Urothelium cell line (cell line): ENCODE results near the gene SLC27A1.
"Not testable (repeated sequence)": the region's sequence is repeated elsewhere in the genome, so short reads cannot be mapped to it uniquely, and the experiment has no call there.

ENCODE experiments used
- DNase-seq: peaks from one replicate; pipeline ENCODE4 v3.0.0; 2011; ENCODE audit warnings: low spot score, mixed read lengths
- FAIRE-seq: peaks from 2 replicates; lab custom pipeline; 2011; peaks lifted over from hg19 to GRCh38; lab: Jason Lieb, UNC

SLC27A1 gene

DNA sequence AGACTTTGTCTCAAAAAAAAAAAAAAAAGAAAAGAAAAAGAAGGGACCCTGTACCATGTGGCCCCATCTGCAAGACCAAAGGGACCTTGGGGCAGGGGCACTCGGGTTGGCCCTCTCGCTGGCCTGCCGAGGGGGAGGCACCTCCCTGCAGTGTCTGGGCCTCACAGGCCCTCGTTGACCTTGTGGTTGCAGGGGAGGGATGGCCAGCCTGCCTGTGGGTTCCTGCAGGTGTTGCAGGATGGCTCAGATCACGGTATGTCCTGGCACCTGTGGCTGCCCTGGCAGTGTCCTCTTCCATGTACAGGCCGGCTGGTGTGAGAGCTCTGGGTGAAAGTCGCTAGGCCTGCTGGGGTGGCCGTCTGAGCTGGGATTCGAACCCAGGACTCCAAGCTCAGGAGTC, 36.4 kb downstream of the SLC27A1 start:
- no peak for FAIRE-seq
- DNase-seq: no peak

DNA sequence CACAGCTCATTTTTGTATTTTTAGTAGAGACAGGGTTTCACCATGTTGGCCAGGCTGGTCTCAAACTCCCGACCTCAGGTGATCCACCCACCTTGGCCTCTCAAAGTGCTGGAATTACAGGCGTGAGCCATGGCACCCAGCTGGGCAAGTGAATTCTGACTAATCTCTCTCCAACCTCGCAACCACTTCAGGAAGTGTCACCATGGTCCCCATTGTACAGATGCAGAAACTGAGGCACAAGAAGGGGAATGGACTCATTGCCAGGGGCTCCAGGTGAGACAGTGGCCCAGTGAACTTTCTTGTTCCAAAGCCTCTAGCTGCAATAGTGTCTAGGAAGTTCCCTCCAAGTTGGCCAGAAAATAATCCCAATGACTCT, 38.2 kb downstream of the SLC27A1 start:
- not testable (repeated sequence) for DNase-seq, FAIRE-seq

DNA sequence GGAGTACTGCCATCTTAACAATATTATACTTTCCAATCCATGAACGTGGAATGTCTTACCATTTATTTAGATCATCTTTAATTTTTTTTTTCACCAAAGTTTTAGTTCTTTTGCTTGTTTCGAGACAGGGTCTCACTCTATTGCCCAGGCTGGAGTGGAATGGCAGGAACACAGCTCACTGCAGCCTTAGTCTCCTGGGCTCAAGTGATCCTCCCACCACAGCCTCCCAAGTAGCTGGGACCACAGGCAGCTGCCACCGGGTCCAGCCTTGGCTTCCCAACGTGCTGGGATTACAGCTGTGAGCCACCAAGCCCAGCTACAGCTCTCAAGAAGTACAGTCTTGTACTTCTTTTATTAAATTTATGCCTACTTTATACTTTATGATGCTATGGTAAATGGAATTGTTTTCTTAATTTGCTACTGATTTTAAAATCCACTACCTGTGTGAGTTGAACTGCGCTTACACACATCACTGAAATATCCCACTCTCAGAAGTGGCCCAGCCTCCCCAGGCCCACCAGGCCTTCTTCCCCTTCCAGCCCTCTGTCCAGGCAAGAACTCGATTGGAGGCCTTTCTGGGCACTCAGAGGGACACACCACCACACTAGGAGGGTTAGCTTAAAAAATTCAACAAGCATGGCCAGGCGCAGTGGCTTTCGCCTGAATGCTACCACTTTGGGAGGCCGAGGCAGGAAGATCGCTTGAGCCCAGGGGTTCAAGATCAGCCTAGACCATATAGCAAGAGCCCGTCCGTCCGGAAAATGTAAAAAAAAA, 40.1 kb downstream of the SLC27A1 start:
- FAIRE-seq (no peak), DNase-seq (no peak)

DNA sequence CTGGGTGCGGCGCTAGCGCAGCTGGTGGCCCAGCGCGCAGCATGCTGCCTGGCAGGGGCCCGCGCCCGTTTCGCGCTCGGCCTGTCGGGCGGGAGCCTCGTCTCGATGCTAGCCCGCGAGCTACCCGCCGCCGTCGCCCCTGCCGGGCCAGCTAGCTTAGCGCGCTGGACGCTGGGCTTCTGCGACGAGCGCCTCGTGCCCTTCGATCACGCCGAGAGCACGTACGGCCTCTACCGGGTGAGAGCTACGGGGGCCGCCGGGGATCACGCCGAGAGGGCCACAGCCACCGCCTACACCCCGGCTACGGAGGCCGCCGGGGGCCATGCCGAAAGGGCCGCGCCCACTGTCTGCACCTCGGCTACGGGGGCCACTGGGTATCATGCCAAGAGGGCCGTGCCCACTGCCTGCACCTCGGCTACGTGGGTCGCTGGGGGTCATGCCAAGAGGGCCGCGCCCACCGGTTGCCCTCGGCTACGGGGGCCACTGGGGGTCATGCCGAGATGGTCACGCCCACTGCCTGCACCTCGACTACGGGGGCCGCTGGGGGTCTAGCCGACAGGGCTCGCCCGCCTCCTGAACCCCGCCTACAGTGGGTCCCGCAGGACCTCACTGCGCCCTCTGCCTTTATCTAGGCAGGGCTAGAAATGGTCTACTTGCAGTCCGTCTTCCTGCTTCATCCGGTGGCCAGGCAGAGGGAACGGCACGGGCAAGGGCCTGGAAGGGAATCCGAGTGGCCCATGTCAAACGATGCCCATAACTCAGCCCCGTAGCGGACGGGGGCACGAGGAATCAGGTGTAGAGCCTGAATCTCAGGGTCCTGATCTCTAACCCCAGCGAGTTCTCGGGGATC, 41.6 kb downstream of the SLC27A1 start:
- no peak for FAIRE-seq
- DNase-seq: peak; percentile 68

DNA sequence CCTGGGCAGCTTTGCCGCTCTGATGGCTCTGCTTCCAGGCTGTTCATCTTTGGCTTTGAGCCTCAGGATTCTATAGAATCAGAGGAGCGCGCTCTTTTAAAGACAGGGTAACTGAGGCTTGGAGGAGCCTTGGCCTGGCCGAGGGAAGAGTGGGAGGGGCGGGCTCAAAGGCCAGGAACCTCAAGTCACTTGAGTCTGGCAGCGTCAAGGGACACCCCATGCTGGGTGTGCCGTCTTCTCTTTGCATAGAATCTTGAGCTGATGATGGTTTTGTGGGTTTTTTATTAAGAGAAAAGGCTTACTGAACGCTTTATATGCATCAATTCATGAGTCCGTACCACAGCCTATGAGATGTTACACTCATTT, 42.2 kb downstream of the SLC27A1 start:
- FAIRE-seq: no peak
- DNase-seq: no peak

DNA sequence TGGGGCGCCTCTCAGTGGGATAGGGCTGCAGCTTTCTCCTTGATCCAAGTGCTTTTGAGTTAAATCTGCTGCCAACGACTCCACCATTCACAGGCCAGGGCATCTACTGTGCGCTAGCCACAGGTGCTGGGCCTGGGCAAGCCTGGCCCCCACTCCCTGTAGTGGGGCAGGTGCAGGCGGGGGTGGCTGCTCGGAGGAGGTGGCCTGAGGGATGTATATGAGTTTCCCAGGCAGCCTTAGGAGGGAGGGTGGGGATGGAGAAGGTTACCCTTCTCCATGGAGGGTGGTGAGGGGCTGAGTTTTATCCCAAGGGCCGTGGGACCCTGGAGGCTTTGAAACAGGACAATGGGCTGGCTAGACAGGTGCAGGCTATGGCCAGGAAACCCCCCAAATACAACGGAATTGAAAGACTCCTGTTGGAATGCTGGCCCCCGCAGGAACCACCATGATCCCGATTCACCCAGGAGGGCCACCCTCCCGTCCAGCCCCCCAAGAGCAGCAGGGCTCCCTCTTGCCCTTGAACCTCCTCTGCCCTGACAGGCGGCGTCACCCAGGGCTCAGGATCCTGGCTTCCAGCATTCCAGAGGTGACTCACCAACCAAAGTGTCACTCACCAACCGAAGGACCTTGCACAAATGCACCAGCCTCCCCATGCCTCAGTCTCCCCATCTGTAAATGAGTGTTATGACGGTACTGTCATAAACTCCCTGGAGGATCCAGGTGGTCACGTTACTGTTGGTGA, 45.3 kb downstream of the SLC27A1 start:
- no peak for DNase-seq
- FAIRE-seq: no peak

DNA sequence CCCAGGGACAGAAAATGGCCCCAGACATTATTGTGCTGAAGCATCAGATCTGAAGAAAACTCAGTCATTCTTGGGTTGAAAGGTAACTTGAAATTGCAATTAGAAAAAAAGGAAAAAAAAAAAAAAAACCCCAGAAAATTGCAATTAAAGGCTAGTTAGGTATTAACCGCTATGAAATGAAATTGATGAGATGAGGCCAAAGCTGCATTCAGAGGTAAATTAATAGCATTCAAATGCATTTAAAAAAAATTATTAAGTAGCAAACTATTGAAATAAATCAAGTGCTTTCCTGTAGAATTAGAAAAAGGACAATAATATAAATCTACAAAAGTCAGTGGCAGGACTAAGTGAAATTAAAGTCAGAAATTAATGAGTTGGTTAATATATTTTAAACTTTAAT, 47.6 kb downstream of the SLC27A1 start:
- DNase-seq (no peak), FAIRE-seq (no peak)

DNA sequence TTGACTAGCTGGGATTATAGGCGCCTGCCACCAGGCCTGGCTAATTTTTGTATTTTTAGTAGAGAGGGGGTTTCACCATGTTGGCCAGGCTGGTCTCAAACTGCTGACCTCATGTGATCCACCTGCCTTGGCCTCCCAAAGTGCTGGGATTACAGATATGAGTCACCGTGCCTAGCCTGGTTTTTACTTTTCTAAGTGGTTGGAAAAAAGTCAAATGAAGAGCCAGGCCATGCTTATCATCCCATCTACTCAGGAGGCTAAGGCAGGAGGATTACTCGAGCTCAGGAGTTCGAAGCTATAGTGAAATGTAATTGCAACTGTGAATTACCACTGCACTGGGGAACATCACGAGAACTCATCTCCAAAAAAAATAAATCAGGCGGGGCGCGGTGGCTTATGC, 48.3 kb downstream of the SLC27A1 start:
- not testable (repeated sequence) for FAIRE-seq, DNase-seq

DNA sequence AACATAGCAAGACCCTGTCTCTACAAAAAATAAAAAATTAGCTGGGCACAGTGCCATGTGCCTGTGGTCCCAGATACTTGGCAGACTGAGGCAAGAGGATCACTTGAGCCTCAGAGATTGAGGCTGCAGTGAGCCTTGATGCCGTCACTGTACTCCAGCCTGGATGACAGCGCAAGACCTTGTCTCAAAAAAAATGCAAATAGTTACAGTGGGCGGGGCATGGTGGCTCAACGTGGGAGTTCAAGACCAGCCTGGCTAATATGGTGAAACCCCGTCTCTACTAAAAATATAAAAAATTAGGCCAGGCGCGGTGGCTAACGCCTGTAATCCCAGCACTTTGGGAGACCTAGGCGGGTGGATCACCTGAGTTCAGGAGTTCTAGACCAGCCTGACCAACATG, 49.6 kb downstream of the SLC27A1 start:
- FAIRE-seq (no peak), DNase-seq (no peak)

DNA sequence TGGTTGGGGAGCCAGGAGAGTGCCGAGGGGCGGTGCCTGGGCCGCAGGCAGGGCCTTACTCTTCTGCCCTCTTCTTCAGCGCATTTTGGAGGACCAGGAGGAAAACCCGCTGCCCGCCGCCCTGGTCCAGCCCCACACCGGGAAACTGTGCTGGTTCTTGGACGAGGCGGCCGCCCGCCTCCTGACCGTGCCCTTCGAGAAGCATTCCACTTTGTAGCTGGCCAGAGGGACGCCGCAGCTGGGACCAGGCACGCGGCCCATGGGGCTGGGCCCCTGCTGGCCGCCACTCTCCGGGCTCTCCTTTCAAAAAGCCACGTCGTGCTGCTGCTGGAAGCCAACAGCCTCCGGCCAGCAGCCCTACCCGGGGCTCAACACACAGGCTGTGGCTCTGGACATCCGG, 50.5 kb downstream of the SLC27A1 start:
- FAIRE-seq: no peak
- DNase-seq: no peak

DNA sequence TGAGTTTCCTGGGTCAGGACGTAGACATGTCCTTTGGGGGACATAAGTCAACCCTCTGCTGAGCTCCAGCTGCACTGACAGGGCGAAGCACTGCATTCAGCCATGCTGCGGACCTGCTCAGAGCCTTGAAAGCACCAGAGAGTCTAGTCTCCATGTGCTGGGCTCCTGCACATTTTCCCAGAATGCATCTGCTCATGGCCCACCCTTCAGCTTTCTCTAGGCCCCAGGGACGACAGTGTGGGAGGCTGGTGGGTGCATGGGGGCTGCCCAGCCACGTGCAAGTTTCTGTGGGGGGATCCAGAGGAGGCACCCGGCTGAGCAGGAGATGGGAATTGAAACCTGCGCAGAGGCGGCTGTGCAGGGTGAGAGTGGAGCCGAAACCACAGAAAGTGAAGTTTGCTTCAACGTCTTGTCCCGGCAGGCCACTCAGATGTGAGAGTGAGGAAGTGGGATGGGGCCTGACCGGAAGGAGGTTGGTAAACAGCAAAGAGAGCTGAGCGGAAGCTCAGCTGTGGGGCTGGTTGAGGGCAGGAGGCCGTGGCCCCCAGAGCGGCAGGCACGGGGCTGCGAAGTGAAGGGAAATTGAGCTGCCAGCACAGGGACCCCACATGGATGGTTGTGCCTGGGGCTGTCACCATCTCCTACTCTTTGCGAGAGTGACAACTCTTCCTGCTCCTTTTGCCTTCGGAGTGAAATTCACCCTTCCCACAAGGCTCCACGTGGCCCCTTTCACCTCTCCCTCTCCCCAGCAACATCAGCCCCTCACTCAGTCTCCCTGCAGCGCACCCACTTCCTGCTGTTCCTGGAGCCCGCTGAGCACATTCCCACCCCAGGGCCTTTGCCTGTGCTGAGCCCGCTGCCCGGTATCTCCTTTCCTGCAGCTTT, 52.9 kb downstream of the SLC27A1 start:
- DNase-seq: no peak
- no peak for FAIRE-seq

DNA sequence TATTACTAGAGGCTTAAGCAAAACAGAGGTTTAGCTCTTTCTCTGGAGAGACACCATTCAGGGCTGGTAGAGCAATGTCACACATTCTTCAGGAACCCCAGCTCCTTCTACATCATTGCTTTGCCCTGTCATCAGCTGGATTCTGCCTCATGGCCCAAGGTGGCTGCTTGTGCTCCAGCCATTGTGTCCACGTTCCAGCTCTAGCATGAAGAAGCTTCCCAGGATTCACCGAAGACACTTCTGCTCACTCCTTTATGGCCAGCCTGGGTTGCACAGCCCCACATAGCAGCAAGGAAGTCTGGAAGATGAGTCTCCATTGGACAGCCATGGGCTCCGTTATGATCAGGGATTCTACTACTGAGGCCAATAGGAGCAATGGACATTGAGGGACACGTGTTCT, 54.3 kb downstream of the SLC27A1 start:
- FAIRE-seq (no peak), DNase-seq (no peak)

DNA sequence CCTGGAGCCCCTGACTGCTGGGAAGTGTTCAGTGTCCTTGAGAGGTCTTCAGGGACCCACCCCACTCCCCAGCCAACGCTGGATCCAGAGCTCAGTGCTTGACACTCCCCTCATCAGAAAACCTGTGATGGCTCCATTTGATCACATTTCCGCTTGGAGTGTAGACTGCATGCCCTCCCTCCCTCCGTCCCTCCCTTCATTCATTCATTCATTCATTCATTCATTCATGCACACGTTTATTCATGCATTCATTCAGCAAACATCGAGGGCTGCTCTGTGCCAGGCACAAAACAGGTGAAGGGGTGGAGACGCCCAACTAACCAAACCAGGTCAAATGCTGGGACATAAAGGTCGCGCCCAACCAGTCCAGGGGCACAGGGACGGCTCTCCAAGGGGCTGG, 54.8 kb downstream of the SLC27A1 start:
- FAIRE-seq: no peak
- no peak for DNase-seq

DNA sequence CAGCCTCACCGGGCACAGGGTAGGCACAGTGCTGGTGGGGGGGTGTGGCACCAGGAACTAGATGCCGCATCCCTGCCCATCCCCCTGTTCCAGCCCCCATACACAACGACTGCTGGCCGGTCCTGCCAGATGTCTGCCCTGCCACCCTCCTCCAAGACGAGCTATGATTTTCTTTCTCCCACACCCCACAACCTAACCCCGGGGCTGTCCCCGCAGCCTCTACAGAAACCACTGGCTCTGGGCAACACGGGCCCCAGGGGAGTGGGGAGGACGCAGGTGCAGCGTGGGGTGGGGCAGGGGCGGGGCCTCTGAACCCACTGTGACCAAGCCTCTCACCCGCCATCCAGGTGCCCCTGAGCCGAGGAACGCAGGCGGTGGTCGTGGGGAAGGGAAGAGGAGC, 56.6 kb downstream of the SLC27A1 start:
- FAIRE-seq: no peak
- no peak for DNase-seq

DNA sequence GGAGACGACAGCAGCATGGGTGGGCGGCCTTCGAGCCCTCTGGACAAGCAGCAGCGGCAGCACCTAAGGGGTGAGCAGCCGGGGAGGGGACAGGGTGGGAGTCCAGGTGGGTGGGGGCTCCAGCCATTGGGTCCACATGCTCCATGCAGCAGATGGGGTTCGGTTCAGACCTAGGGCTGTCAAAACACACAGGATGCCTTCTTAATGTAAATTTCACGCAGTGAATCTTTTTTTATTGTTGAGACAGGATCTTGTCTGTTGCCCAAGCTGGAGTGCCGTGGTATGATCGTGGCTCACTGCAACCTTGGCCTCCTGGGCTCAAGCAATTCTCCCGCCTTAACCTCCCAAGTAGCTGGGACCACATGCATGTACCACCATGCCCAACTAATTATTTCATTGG, 57.0 kb downstream of the SLC27A1 start:
- DNase-seq (no peak), FAIRE-seq (no peak)

DNA sequence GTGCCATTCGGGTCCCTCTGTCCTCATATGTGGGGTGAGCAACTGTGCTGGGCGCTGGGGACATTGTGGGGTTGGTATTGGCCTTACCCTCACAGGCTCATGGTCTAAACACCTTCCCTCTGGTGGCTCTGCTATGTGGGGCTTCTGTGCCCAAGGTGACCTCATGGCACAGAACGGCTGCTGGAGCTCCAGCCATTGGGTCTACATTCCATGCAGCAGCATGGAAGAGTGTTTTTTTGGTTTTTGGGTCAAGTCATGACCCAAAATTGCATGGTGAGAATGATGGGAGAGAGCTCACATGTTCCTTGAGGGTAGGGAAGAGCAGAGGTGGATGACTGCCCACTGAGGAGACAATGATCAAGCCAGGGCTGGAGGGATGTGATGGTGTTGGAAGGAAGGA, 58.3 kb downstream of the SLC27A1 start:
- FAIRE-seq: no peak

DNA sequence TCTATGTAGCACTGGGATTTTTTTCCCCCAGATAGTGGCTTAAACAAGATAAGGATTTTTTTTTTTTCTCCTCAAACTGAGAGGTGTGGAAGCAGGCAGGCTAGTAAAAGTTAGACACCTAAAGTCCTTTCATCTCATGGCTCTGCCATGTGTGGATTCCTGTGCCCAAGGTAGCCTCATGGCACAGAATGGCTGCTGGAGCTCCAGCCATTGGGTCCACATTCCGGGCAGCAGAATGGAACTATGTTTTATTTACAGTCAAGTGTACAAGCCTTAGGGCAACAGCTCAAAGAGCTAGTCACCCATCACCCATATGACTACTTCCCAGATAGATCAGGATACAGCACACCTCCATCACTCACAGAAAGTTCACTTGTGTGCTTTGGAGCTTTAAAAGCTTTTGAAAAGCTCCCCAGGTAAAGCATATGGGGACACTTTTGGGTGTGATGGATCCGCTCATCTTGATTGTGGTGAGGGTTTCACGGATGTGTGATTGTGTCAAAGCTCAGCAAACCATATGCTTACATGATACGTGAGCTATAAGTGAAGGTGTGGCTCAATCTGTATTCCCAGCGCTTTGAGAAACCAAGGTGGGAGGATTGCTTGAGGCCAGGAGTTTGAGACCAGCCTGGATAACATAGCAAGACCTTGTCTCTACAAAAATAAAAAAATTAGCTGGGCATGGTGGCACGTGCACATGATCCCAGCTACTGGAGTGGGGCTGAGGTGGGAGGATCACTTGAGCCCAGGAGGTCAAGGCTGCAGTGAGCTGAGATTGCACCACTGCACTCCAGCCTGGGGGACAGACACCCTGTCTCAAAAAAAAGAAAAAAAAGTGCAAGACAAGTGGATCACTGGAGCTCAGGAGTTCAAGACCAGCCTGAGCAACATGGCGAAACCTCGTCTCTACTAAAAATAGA, 59.2 kb downstream of the SLC27A1 start:
- DNase-seq (no peak), FAIRE-seq (no peak)

More for the DNA sequence above, 58.3 kb downstream of the SLC27A1 start:
- no peak for DNase-seq

DNA sequence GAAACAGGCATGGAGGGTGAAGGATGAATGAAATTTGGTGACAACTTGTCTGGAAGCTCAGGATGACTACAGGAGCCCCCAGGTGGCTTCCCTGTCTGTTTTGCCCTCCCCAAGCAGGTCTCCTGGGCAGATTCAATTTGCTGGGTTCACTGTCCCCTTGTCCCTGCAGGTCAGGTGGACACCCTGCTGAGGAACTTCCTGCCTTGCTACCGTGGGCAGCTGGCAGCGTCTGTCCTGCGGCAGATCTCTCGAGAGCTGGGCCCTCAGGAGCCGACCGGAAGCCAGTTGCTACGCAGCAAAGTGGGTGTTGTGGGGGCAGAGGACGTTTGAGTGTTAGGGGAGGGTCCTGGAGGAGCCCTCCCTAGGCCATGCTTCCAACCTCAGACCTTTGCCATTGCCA, 60.3 kb downstream of the SLC27A1 start:
- DNase-seq (peak; percentile 31), FAIRE-seq (no peak)

DNA sequence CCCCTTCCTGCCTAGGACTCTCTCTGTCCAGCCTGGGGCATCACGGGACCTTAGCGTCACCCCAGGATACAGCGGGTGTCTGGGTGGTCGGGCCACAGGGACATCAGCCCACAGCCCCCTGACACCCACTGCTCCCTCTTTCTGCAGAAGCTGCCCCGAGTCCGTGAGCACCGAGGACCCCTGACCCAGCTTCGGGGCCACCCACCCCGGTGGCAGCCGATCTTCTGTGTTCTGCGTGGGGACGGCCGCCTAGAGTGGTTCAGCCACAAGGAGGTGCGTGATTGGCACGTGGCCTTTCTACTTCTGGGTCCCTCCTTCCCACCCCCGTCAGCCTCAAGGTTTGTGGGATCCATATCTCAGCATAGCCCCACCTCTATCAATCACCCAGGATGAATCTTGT, 61.8 kb downstream of the SLC27A1 start:
- FAIRE-seq: no peak
- DNase-seq: no peak

DNA sequence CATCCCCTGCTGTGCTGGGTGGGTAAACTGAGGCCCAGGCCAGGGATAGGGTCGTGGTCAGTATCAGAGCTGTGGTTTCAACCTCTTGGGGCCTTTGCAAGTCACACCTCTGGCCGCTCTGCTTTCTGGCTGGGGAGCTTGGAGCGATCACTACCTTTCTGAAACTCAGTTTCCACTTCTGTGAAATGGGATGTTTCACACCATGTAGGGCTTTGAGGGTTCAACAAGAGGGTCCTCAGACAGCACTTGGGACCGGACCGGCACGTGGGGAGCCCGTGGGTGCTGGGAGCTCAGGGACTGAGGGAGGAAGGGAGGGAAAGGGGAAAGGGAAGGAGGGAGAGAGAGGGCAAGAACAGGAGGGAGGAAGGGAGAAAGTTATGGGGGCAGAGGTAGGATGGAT, 62.2 kb downstream of the SLC27A1 start:
- DNase-seq (no peak), FAIRE-seq (no peak)
